HG03039 (cell line): ENCODE results near the gene ZNF792.
"Not testable (repeated sequence)": the region's sequence is repeated elsewhere in the genome, so short reads cannot be mapped to it uniquely, and the experiment has no call there.

Experiments used
- ATAC-seq: cut with Tn5 transposase; IDR thresholded peaks from one replicate; pipeline ENCODE4 v1.9.1; 2021; ENCODE audit warnings: mild to moderate bottlenecking, moderate library complexity; ENCODE audit not compliant: unreplicated experiment

The ZNF792 gene

DNA sequence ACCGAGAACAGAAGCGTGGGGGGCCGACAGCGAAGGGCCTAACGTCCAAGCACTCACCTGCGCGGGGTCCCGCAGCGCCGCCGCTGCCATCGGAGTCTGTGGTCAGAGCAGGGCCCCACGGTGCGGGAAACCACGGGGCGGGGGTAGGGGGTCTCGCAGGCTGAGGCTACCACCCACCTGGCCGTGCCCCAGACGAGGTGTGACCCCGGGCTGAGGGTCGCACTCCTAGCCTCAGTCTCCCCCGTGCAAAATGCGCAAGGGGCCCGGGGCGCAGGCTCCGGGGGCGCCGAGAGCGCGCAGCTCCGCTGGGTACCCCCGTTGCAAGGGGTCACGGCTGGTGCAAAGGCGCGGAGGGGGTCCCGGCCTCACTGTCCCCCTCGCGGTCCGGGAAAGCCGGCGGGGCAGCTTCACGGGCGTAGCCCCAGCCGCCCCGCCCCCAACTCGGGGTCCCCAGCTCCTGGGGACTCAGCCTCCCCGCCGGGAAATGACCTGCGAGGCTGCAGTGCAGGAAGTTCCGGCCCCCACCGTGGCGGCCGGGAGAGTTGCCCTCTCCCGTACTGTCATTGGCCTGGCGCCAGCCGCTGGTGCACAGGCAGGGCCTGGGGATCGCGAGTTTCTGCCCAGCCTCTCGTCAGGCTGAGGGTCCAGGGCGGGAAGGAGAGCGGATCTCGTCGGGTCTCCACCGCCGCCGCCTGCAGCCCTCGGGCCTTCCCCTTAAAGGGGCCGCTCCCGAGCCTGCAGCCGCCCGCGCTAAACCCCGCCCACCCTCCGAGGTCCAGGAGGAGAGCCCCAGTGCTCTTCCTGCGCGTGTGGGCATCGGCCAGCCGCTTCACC, at the start of gene ZNF792:
ZNF792 (minus strand) TSS at position 657 of the 834 bp plus-strand sequence; CDS start at position 90, 567 bp downstream.
- no peak for ATAC-seq

GRCh38 chr19:35013041-35013819, 49.2 kb upstream of the ZNF792 start:
- no peak for ATAC-seq

DNA sequence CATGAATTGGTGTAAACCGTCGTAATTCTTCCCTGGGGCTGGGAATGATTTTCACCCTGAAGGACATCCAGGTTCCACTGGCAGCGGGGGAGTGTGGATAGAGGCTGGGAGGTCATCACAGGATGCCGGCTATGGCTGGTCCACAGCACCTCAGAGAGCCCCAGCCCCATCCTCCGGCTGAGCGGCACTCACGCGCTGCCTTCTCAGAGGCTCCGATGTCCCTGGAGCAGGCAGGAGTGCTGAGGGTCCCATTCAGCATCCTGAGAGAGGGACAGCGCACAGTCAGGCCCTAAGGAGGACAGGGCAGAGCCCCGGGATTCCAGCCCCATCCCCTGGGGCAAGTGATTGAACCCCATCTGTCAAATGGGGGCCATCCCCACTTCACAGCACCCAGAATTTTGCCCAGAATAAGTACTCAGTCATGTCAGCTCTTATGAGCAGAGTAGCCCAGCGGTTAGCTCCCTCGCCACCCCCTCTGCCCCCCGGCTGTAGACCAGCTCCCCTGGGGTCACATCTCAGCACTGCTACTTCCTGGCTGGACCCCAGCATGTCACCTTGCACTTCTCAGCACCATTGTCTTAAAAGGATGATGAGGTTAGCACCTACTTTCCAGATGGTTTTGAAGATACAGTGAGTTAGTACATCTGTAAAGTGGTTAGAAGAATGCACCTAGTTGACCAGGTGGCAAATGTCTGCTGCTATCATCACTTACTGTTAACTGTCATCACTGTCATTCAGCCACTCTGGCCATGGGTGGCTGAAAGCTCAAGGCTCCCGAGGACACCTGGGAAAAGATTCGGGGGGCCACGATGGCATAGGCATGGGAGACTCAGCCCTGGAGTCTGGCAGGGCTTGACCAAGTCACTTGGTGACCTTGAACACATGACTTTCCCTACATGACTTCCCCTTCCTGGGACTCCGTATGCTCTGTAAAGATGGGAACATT, 48.0 kb upstream of the ZNF792 start:
- ATAC-seq = no peak

DNA sequence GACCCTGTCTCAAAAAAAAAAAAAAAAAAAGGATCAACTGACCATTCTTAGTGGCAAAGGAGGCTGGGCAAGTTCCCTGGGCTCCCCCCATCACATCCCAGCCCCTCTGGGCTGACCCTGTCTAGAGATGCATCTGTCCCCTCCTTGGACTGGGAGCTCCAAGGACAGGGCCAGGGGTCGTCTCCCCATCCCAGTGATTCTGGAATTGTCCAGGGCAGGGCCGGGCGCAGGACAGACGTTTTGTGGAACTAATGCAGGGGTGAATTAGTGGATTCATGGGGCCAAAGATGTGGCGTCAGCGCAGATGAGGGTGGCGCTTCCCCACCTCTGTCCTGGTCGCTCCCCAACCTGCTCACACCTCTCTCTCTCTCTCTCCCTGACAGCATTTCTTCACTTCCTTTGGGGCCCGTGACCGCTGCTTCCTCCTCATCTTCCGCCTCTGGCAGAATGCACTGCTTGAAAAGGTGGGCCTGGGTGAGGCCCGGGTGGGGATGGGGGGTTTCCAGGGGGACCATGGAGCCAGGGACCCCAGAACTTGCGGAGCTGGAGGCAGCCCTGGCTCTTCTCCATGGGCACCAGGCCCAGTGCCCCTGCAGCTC, 47.2 kb upstream of the ZNF792 start:
- no peak for ATAC-seq

DNA sequence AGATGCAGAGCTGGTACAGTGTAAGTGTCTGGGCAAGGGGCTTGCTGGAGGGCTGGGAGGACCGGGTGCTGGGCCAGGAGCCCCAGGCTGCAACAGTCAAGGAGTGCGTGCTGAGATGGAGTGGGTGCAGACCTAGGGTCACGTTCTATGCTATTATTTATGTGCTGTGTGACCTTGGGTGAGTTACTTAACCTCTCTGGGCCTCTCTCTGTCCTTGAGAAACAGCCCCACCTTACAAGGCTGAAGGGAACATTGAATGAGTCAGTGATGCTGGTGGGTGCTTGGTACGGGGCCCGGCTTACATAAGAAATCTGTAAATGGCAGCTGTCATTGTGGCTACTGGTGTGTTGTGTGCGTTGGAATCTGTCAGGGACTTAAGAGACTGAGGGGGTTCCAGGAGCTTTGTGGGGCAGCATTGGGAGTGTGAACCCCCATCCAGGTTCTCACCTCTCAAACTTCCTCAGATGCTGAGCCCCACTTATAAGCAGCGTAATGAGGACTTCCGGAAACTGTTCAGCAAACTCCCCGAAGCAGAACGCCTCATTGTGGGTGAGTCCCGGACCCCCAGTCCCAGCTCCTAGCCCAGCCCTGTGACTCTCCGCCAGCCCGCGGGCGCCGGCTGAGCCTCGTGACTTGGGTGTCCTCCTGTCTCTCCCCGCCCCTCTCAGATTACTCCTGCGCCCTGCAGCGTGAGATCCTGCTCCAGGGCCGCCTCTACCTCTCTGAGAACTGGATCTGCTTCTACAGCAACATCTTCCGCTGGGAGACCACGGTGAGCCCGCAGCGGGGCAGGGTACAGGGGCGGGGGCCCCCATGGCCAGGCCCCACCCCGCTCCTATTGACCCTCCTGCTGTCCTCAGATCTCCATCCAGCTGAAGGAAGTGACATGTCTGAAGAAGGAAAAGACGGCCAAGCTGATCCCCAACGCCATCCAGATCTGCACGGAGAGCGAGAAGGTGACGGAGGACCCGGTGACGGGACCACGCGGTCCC, 45.7 kb upstream of the ZNF792 start:
- ATAC-seq = no peak

DNA sequence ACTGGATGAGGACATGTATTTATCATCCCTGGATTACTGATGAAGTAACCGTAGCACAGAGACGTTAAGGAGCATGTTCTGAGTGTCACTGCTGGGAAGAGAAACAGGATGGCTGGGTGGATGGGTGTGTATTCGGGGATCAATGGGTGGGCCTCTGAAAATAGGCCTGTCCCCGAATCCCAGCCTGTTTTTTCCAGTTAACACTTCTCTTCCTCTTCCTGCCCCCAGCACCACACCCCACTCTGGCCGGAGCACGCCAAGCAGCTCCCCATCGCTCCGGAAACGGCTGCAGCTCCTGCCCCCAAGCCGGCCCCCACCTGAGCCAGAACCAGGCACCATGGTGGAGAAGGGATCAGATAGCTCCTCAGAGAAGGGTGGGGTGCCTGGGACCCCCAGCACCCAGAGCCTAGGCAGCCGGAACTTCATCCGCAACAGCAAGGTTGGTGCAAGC, 44.9 kb upstream of the ZNF792 start:
- ATAC-seq = no peak

DNA sequence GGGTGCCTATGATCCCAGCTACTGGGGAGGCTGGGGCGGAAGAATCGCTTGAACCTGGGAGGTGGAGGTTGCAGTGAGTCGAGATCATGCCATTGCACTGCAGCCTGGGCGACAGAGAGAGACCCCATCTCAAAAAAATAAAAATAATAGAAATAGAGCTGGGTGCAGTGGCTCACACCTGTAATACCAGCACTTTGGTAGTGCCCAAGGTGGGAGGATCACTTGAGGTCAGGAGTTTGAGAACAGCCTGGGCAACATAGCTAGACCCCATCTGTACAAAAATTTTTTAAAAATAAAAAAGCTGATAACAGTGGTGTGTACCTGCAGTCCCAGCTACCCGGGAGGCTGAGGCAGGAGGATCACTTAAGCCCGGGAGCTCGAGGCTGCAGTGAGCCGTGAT, 43.4 kb upstream of the ZNF792 start:
- not testable (repeated sequence) for ATAC-seq

DNA sequence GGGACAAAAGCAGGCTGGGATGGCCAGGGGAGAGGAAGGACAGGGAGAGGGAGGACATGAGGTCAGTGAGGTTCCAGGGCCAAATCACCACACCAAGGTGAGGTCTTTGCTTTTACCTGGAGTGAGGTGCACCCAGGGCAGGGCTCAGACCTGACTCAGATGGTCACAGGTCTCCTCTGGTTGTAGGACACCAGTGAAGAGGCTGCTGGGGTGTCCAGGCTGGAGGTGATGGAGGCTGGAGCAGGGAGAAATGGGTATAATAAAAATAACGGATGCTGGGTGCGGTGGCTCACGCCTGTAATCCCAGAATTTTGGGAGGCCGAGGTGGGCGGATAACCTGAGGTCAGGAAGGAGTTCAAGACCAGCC, 43.0 kb upstream of the ZNF792 start:
- ATAC-seq = no peak

- ATAC-seq = no peak
These were observed 42.4 kb upstream of the ZNF792 start for GRCh38 chr19:35006342-35006998.

DNA sequence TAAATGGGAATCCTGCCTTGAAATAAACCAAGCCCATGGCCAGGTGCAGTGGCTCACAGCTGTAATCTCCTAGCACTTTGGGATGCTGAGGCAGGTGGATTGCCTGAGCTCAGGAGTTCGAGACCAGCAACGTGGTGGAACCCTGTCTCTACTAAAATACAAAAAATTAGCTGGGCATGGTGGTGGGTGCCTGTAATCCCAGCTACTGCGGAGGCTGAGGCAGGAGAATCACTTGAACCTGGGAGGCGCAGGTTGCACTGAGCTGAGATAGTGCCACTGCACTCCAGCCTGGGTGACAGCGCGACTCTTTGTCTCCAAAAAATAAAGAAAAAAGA, 41.9 kb upstream of the ZNF792 start:
- ATAC-seq = not testable (repeated sequence)

- ATAC-seq = no peak
These were observed 41.4 kb upstream of the ZNF792 start for GRCh38 chr19:35005256-35005977.

DNA sequence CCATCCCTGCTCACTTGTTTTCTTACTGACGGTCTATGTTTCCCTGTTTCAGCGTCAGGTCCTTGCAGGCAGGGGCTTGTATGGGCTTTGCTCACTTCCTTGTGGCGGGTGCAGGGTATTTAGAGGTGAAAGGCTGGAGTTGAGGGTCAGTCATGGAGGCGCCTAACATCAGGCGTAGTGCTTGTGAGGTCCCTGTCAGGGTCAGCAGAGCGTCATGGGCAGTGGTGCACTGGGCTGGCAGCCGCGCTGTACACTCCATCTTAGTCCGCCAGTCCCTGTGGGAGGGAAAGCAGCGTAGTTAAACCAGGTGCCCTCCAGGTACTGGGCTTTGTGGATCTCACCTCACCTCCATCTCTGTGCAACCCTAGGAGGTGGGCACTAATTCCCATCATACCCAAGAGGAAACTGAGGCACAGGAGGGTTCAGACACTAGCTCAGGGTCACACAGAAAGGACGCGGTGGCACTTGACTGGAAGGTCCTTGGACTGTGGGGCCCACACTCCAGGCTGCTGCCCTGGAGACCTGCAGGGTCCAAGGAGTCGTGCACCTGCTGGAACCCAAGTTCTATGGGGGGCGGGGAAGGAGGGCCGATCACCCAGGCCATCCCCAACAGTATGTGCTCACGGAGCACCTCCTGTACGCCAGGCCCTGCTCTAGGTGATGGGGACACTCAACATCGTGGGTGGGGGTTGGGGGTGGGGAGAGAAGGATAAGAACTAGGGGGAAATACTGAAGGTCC, 40.7 kb upstream of the ZNF792 start:
- no peak for ATAC-seq

DNA sequence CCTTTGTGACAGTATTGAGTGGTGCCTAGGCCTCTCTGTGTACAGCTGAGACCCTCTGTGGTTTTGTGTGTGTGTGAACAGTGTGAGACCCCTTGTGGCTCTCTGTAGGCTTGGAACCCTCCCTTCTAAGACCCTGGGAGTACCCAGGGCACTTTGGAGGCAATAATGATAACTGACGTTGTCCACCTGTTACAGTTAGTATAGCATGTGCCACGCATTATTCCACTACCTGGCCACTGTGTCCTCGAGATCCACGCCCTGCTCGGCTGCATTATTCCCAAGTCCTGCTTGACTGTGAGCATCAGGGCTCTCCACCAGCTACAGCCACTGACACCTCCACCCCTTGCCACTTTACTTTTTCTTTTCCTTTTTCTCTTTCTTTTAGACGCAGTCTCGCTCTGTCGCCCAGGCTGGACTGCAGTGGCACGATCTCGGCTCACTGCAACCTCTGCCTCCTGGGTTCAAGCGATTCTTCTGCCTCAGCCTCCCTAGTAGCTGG, 38.1 kb upstream of the ZNF792 start:
- ATAC-seq = no peak

GRCh38 chr19:35000647-35001501, 36.8 kb upstream of the ZNF792 start:
- no peak for ATAC-seq

GRCh38 chr19:35000338-35000646, 36.3 kb upstream of the ZNF792 start:
- ATAC-seq = no peak

DNA sequence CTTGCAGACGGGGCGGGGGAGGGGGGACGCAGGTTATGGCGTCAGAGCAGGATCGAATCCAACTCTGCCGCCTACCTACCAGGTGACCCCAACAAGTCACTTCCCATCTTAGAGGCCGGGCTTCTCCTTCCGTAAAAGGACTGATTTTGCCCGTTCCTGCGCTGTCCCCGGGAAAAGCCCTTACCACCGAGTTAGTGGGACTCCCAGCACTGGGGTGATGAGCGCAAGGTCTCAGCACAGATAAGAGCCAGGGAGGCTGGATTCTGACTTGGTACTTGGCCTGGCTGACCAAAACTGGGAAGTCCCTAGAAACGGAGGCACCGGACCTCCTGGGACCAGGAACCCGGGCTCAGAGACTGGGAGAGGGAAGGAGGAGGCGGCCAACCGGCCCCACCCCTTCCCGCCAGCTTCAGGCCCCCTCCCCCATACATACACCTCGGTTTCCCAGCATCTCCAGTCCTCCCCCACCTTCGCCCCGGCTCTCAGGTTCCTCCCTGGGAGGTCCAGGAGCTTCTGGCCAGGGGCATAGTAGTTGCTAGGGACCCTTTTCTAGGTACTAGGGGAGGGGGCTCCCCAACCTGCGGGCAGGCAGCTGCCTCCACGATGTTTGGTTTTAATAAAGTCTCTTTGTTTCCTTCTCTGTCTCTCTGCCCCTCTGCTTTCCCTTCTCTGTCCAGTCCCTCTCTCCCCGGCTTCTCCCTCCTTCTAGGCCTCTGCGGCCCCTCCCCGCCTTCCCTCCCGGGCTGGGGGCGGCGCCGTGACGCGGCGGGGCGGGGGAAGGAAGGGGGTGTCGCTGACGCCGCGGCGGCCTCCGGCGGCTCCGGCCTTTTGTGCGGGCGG, 35.7 kb upstream of the ZNF792 start, which contains the start of gene GRAMD1A:
GRAMD1A (plus strand) TSS at position 826 of the 840 bp plus-strand sequence. CDS start 156 bp downstream, outside the sequence.
- peak; percentile 49 for ATAC-seq
